Fibroblast of skin of left biceps (primary cell): Measurements from ENCODE around the gene LRP2.

ENCODE experiments used
- DNase-seq, 2 experiments: peaks; one replicate each; pipeline ENCODE4 v3.0.0-alpha.2; 2013; ENCODE audit warnings: low read depth in 2 of 2

Gene LRP2

DNA sequence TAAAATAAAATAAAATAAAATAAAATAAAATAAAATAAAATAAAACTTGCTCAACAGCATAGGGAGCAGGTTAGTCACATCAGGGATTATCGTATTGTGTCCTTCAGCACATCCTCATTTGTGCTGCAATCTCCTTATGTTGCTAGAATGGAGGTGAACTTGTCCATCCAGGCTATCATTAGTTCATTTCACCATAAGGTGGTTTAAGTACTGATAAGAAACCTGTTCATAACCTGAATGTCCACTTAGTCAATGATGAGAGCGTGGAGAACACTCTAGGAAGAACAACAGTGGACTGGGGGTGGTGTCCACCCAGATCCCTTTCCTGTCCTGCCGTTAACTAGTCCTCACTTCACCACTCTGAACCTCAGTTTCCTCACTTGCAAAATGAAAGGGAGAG is 271.1 kb downstream of the LRP2 start:
- DNase-seq, result no peak

DNA sequence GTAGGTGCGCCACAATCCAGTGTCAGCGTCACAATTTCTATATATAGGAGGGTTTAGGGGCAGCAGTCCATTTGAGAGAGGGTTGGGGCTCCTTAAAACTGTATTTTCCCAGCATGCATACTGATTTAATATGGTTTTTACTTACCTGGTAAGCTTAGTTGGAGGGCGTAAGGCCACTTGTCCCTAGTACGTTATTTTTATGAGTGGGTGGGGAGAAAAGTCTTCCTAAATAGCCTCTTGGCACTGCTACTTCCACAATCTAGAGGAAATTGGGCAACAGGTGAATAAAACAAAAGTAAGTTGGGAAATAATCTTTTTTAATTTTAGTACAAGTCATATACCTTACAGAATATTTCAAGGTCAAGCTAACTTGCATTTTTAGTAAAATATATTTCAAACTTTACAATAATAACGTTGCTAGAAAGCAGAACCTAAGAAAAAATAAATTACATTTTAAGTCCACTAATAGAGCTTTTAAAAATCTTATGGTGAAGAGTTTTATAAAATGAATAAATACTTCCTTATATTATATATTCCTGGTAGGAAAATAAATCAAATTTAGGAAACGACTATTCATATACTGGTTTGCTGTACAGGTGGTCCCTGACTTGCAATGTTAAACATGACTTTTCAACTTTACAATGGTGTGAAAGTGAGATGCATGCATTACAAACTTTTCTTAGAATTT is 272.1 kb downstream of the LRP2 start:
- no peak for DNase-seq

DNA sequence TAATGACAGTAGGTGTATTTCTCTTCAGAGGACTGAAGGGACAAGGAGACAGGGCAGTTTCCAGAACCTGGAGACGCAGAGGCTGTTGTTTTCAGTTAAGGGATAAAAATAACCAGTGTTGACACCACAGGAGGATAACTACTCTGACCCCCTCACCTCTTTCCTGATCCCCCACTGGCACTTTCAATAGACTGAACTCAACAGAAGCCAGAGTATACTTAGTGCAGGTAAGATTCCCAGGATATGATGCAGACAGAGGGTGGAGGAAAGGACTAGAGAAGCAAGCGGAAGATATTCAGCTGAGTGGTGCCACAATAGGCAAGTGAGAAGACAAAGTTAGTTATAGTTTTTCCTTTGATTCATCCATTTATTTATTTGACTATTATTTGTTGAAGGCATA is 273.2 kb downstream of the LRP2 start:
- no peak for DNase-seq

DNA sequence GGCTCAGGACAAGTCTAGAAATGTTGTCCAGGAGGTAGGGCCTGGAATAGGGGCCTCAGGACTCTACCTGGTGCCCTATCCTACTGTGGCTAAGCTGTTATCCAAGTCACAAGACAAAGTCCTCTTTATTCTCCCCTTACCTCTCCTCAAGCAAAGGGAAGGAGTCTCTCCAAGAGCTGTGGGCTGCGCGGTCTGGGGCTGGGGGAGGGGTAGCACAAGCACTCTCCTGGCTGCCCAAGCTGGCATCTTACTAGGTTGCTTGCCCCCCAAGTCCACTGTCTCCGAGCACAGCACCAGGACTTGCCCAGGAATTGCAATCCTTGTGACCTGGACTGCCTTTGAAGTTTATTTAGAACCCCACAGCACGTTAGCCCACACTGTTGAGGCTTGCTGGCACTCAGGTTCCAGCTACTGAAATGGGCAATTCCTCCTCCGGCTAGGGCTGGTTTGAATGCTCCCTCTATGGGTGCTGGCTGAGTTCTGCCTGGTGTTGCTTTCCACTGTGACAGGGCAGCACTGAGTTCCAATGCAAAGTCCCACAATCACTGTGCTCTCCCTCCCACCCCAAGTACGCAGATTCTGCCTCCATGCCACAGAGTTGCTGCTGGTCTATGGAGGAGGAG is 274.5 kb downstream of the LRP2 start:
- DNase-seq, result no peak

DNA sequence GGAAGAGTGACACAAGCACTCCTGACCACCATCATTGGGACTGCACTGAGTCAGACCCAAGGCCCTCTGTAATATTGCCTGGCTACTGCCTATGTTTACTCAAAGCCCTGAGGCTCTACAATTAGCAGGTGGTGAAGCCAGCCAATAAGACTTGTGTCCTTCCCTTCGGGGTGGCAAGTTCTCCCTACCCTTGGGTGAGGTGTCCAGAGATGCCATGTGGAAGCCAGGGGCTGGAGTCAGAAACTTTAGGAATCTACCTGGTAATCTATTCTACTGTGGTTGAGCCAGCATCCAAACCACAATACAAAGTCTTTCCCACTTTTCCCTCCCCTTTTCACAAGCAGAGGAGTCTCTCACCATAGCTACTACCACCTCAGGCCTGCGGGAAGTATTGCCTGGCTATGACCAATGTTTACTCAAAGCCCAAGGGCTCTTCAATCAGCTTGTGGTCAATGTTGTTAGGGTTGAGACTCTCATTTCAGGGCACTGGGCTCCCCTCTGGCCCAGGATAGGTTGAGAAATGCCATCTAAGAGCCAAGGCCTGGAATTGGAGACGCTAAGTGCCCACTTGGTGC is 275.4 kb downstream of the LRP2 start:
- DNase-seq, result no peak

DNA sequence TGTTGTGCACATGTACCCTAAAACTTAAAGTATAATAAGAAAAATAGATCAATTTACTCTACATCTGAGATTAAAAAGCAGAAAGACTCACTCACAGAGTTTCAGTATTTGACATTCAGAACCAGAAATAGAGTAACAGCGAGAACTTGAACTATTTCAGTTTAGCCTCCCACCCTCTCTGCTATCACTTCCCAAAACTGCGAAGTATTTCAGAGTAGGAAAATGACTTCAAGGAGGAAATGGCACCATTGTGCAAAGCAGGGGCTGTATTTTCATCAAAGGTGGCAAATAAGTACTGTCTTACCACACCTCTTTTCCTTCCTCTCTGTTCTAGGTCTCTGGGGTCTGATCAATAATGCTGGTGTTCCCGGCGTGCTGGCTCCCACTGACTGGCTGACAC is 279.3 kb downstream of the LRP2 start:
- DNase-seq, result no peak

DNA sequence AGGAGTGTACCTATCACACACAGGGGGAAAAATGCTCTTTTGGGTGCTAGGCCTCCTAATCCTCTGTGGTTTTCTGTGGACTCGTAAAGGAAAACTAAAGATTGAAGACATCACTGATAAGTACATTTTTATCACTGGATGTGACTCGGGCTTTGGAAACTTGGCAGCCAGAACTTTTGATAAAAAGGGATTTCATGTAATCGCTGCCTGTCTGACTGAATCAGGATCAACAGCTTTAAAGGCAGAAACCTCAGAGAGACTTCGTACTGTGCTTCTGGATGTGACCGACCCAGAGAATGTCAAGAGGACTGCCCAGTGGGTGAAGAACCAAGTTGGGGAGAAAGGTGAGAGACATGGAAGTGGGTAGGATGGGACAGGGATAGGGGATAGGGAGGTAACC is 280.8 kb downstream of the LRP2 start:
- DNase-seq, result no peak

DNA sequence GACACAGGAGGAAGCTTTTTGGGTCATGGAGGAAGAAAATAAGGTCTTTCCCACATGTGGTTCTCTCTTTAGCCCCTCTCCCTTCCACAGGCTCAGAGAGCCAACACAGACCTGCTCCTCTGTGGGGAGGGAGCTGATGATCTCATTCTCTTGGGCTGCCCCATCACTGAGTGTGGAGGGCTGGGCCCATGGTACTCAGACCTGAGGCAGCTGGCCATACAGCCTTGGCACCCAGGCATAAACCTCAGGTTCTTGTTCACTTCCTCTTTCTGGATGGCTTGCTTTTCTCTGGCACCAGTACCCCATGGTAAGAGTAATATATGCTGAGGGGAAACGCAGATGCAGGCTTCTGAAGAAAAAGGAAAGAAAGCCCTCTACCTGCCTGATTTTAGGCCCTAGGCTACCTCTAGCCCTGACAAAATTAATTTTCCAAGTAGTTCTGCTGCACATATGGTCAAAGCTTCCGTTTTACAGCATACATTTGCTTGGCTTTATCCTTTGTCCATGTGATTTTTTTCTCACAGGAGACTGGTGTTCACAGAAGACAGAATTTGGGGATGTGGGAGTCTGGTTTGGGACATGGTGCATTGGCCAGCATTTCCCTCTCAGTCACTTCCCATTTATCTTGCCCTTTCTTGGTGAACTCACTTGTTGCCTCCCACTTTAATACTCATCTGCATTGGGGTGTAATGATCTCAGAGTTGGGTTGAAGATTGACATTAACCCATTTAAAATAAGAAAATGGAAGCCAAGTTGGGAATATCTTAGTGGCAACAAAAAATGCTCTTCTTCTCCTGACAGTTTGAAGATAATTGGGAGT is 281.9 kb downstream of the LRP2 start:
- no peak for DNase-seq

DNA sequence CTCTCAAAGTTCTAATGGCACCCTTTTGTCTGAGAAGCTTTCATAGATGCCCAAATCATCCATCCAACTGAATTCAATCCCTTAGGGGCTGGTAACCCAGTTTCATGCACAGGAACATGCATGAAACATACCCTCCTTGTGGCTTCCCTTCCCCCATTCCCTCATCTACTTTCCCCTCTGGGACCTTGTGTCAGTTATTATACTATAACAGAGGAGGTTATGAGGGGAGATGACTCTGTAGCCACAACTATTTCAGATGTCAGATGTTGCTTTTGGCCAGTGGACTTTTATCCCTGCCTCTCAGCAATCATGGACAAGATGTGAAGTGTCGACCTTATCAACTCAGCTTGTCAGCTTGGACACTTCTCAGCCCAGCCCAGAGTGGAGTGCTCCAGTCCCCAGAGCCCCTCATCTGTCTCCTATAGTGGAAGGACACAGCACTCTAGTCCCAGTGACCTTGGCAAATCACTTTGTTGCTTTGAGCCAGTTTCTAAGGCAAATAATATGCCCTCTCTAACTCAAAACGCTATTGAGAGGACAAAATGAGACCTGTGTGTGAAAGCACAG is 284.6 kb downstream of the LRP2 start:
- no peak for DNase-seq
